Uterus (tissue), 4 donors: ENCODE measurements around the gene LMTK2. TPM values are rescaled to one million over a fixed set of nuclear protein-coding genes. Genes with fewer than 3 reads are reported as not detected.

Source experiments
- DNase-seq, 2 donors: peaks; one replicate each; pipeline ENCODE4 v3.0.0-alpha.2; 2019 to 2020
- H3K27ac ChIP-seq, 2 donors: fragments of 200-600 bp; sonication (generic); 1 replicate in 1 of 2; 2 replicates in 1 of 2; pipeline ENCODE4 v1.5.1; 2016 to 2018
- H3K27me3 ChIP-seq, 2 donors: fragments of 200-600 bp; sonication (generic); one replicate each; pipeline ENCODE4 v1.5.1; 2018 to 2019; ENCODE audit warnings: control low read depth in 1 of 2
- H3K36me3 ChIP-seq, 2 donors: fragments of 200-600 bp; sonication (generic); one replicate each; pipeline ENCODE4 v1.5.1; 2019; ENCODE audit warnings: control low read depth in 1 of 2
- H3K4me1 ChIP-seq, 2 donors: fragments of 200-600 bp; sonication (generic); one replicate each; pipeline ENCODE4 v1.5.1; 2018 to 2019; ENCODE audit warnings: control low read depth in 1 of 2
- H3K4me3 ChIP-seq, 2 donors: fragments of 200-600 bp; sonication (generic); 1 replicate in 1 of 2; 2 replicates in 1 of 2; pipeline ENCODE4 v1.5.1; 2018 to 2019; ENCODE audit warnings: mild to moderate bottlenecking in 1 of 2
- H3K9me3 ChIP-seq, 2 donors: fragments of 200-600 bp; sonication (generic); one replicate each; pipeline ENCODE4 v1.5.1; 2019; ENCODE audit warnings: control low read depth in 1 of 2
- CTCF ChIP-seq, 4 experiments: fragments of 200-600 bp in 2 of 4; fragments of 450-650 bp in 2 of 4; sonication (generic) in 2 of 4; IDR thresholded peaks; one replicate each; pipeline ENCODE4 v1.5.1; 2016 to 2019; ENCODE audit warnings: antibody characterized with exemption in 4 of 4, mild to moderate bottlenecking in 2 of 4, moderate library complexity in 1 of 4
- POLR2A ChIP-seq, 2 donors: fragments of 450-650 bp; IDR thresholded peaks; one replicate each; pipeline ENCODE4 v1.6.1; 2016; ENCODE audit warnings: antibody characterized with exemption in 2 of 2, mild to moderate bottlenecking in 1 of 2, moderate library complexity in 1 of 2
- intact Hi-C: fragments of 100-400 bp; cut with DNase I; formaldehyde crosslinking; loops from one replicate; pipeline ENCODE4 v1.15.1; 2023; ENCODE audit warnings: low total_unique reads
- total RNA-seq, 4 donors: library from RNA; depleted of rRNA in 3 of 4; stranded (reverse); fragments of >200 nt in 3 of 4; gene quantifications; one replicate each; pipeline versions ENCODE4 v1.1.0 to v1.2.4, GENCODE V29; 2014 to 2023
- donor health status: DM: yes; HTN: yes; CAD: no.

LMTK2 gene
- total RNA-seq, 4 donors from 2014 or later: 5.9 to 23.3 (median 14.8) TPM

- no peak for DNase-seq
- H3K36me3 ChIP-seq: no peaks in the 10 kb centered on the region
- intact Hi-C loops: no loop called here
Observed at GRCh38 chr7:98178762-98179490, 72.3 kb downstream of the LMTK2 start.

GRCh38 chr7:98180751-98181150 is 74.1 kb downstream of the LMTK2 start:
- intact Hi-C loops: no loop called here
- H3K4me1 ChIP-seq: no peaks in the 10 kb centered on the region
- H3K4me3 ChIP-seq: no peak overlapping the region
- H3K27ac ChIP-seq: no peak overlapping the region
- no peaks in the 10 kb centered on the region for H3K27me3 ChIP-seq
- TF ChIP-seq POLR2A (IDR thresholded peaks at IDR 0.05) (no peak), CTCF (IDR thresholded peaks at IDR 0.05) (no peak)
- H3K9me3 ChIP-seq: no peaks in the 10 kb centered on the region
- H3K36me3 ChIP-seq: no peaks in the 10 kb centered on the region
- no peak for DNase-seq

More at GRCh38 chr7:98178762-98179490, 72.3 kb downstream of the LMTK2 start:
- Histone ChIP-seq H3K27me3 (no peaks in the 10 kb centered on the region), H3K9me3 (no peaks in the 10 kb centered on the region), H3K4me3 (no peak overlapping the region), H3K4me1 (no peaks in the 10 kb centered on the region), H3K27ac (no peak overlapping the region)
- TF ChIP-seq POLR2A (IDR thresholded peaks at IDR 0.05) (no peak), CTCF (IDR thresholded peaks at IDR 0.05) (no peak)

GRCh38 chr7:98185101-98185500 is 78.4 kb downstream of the LMTK2 start:
- H3K4me3 ChIP-seq: no peak overlapping the region
- H3K4me1 ChIP-seq: no peaks in the 10 kb centered on the region
- DNase-seq: no peak
- H3K27me3 ChIP-seq: no peaks in the 10 kb centered on the region
- H3K36me3 ChIP-seq: no peaks in the 10 kb centered on the region
- H3K27ac ChIP-seq: no peak overlapping the region
- TF ChIP-seq CTCF (IDR thresholded peaks at IDR 0.05) (no peak), POLR2A (IDR thresholded peaks at IDR 0.05) (no peak)
- H3K9me3 ChIP-seq: no peaks in the 10 kb centered on the region
- intact Hi-C loops: no loop called here

GRCh38 chr7:98186452-98187137 is 79.9 kb downstream of the LMTK2 start:
- H3K4me3 ChIP-seq: no peak overlapping the region
- no peaks in the 10 kb centered on the region for H3K9me3 ChIP-seq
- no peaks in the 10 kb centered on the region for H3K4me1 ChIP-seq
- DNase-seq: no peak
- peak overlapping the region; percentile 41 to 63 for H3K27ac ChIP-seq
- H3K36me3 ChIP-seq: no peaks in the 10 kb centered on the region
- TF ChIP-seq POLR2A (IDR thresholded peaks at IDR 0.05) (no peak), CTCF (IDR thresholded peaks at IDR 0.05) (no peak)
- intact Hi-C loops: no loop called here
- no peaks in the 10 kb centered on the region for H3K27me3 ChIP-seq

GRCh38 chr7:98187138-98187502 is 80.5 kb downstream of the LMTK2 start:
- Histone ChIP-seq H3K4me3 (no peak overlapping the region), H3K36me3 (no peaks in the 10 kb centered on the region), H3K27ac (peak overlapping the region; percentile 41 to 63), H3K9me3 (no peaks in the 10 kb centered on the region), H3K27me3 (no peaks in the 10 kb centered on the region), H3K4me1 (no peaks in the 10 kb centered on the region)
- intact Hi-C loops: no loop called here
- no peak for DNase-seq
- TF ChIP-seq CTCF (IDR thresholded peaks at IDR 0.05) (no peak), POLR2A (IDR thresholded peaks at IDR 0.05) (no peak)
